ENCODE results near the gene NUDCD3. TPM values are rescaled to one million over a fixed set of nuclear protein-coding genes. Genes with fewer than 3 reads are reported as not detected.

The NUDCD3 gene
- total RNA-seq, 1 experiment from 2014 or later = 82.3 TPM

DNA sequence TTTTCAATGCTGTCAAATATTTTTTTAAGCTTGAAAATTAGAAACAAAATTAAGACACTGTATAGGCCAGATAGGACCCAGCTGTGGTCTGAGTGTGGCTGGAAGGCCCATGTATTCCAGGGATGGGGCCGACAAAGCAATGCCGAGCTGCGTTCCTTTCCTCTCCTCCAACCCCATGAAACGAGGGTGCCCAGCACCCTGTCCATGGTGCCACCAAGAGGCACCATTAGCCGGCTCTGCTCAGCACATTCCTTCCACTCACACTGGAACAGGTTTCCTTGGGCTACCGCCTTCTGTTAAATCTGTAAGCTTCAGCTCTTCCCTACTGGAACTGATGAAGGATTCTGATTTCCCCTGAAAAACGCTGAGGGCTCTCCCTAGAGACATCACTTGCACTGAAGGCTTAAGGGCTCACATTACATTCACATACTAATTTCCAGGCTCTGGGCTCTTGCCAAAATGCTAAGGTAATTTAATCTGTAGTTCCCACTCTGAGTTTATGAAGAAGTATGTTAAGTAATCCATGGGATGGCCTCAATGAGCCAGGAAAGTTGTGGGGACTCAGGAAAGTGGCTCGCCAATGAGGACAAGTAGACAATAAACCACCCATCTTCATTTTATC lies 91.4 kb downstream of the NUDCD3 start:
- H3K4me3 ChIP-seq (ENCODE audit: low read length) = no peak overlapping the region
- H3K4me1 ChIP-seq (ENCODE audit: insufficient read depth, low read length) = no peaks in the 10 kb centered on the region
- H3K27me3 ChIP-seq (ENCODE audit: low read length) = no peaks in the 10 kb centered on the region
- BruUV-seq (replicated peaks) = no TSS peak
- H3K9me3 ChIP-seq (ENCODE audit: low read length) = no peaks in the 10 kb centered on the region
- H3K79me2 ChIP-seq (ENCODE audit: low read length) = no peaks in the 10 kb centered on the region
- H3K9ac ChIP-seq (ENCODE audit: low read length) = no peak overlapping the region
- no peak overlapping the region for H3K27ac ChIP-seq (ENCODE audit: low read length)
- no peak overlapping the region for H2AFZ ChIP-seq (ENCODE audit: low read length)
- H3K4me2 ChIP-seq (ENCODE audit: low read length) = no peak overlapping the region
- no peaks in the 10 kb centered on the region for H3K9me2 ChIP-seq (replicated peaks; ENCODE audit: low read length)
- H3K36me3 ChIP-seq (ENCODE audit: low read depth, low read length) = peaks cover 16% of the 10 kb centered on the region
- CTCF ChIA-PET = no interaction called here
- no peak for TF ChIP-seq EZH2phosphoT487 (IDR thresholded peaks at IDR 0.05; ENCODE audit: borderline replicate concordance, low read length)
- no peak for TF ChIP-seq EZH2 (IDR thresholded peaks at IDR 0.05; ENCODE audit: low read length, unreplicated experiment)
- no peak for TF ChIP-seq CTCF (conservative IDR thresholded peaks at IDR 0.05; ENCODE audit: low read depth, low read length)
- ATAC-seq (no peak), DNase-seq (no peak)
- POLR2A ChIA-PET (ENCODE audit: unreplicated experiment) = no interaction called here
- H3F3A ChIP-seq (ENCODE audit: low read length, unreplicated experiment) = no peaks in the 10 kb centered on the region
- no peaks in the 10 kb centered on the region for H4K20me1 ChIP-seq (ENCODE audit: low read length)
- intact Hi-C loops (cut with micrococcal nuclease) = no loop called here

GRCh38 chr7:44398511-44398911 lies 91.9 kb downstream of the NUDCD3 start:
- H3K9me2 ChIP-seq (replicated peaks; ENCODE audit: low read length) = no peaks in the 10 kb centered on the region
- no peaks in the 10 kb centered on the region for H3F3A ChIP-seq (ENCODE audit: low read length, unreplicated experiment)
- ChIA-PET CTCF (no interaction called here), POLR2A (ENCODE audit: unreplicated experiment) (no interaction called here)
- peaks cover 16% of the 10 kb centered on the region for H3K36me3 ChIP-seq (ENCODE audit: low read depth, low read length)
- no peak for DNase-seq
- H3K4me3 ChIP-seq (ENCODE audit: low read length) = no peak overlapping the region
- no peaks in the 10 kb centered on the region for H3K27me3 ChIP-seq (ENCODE audit: low read length)
- no peak overlapping the region for H3K27ac ChIP-seq (ENCODE audit: low read length)
- no peaks in the 10 kb centered on the region for H3K9me3 ChIP-seq (ENCODE audit: low read length)
- no peak overlapping the region for H3K9ac ChIP-seq (ENCODE audit: low read length)
- no peak for ATAC-seq
- H3K79me2 ChIP-seq (ENCODE audit: low read length) = no peaks in the 10 kb centered on the region
- H3K4me1 ChIP-seq (ENCODE audit: insufficient read depth, low read length) = no peaks in the 10 kb centered on the region
- intact Hi-C loops (cut with micrococcal nuclease) = no loop called here
- H3K4me2 ChIP-seq (ENCODE audit: low read length) = no peak overlapping the region
- no peak for TF ChIP-seq CTCF (conservative IDR thresholded peaks at IDR 0.05; ENCODE audit: low read depth, low read length)
- no peak for TF ChIP-seq EZH2 (IDR thresholded peaks at IDR 0.05; ENCODE audit: low read length, unreplicated experiment)
- TF ChIP-seq EZH2phosphoT487 (IDR thresholded peaks at IDR 0.05; ENCODE audit: borderline replicate concordance, low read length) = no peak
- no peak overlapping the region for H2AFZ ChIP-seq (ENCODE audit: low read length)
- no TSS peak for BruUV-seq (replicated peaks)
- no peaks in the 10 kb centered on the region for H4K20me1 ChIP-seq (ENCODE audit: low read length)

DNA sequence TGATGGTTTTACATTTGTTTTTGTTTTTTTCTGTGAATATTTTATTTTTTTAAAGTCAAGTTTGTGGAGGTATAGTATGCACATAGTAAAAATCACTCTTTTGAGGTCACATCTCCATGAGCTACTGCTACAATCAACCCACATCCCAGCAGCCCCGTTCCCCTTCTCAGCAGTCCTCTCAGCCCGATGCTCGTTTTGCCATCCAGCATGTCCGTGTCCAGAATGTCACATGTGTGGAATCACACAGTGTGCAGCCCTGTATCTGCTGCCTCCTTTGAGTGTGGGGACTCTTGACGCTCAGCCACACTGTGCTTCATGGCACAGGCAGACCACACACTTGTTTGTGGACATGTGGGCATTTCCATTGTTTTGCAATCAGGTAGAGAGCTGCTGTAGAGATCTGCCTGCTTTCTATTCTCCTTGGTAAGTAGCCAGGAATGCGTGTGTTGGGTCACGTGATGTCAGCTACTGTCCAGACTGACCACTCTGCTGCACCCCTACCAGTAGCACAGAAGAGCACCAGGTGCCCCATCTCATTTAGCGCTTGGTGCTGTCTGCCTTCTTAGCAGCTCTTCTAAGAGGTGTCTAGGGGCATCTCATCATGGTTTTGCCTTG lies 93.4 kb downstream of the NUDCD3 start:
- Histone ChIP-seq H3K4me1 (ENCODE audit: insufficient read depth, low read length) (no peaks in the 10 kb centered on the region), H3K36me3 (ENCODE audit: low read depth, low read length) (peaks cover 10% of the 10 kb centered on the region), H2AFZ (ENCODE audit: low read length) (no peak overlapping the region), H3K9ac (ENCODE audit: low read length) (no peak overlapping the region), H3K9me3 (ENCODE audit: low read length) (no peaks in the 10 kb centered on the region), H3K4me3 (ENCODE audit: low read length) (no peak overlapping the region), H3K27ac (ENCODE audit: low read length) (no peak overlapping the region), H4K20me1 (ENCODE audit: low read length) (no peaks in the 10 kb centered on the region), H3K9me2 (replicated peaks; ENCODE audit: low read length) (no peaks in the 10 kb centered on the region), H3F3A (ENCODE audit: low read length, unreplicated experiment) (no peaks in the 10 kb centered on the region), H3K27me3 (ENCODE audit: low read length) (no peaks in the 10 kb centered on the region), H3K79me2 (ENCODE audit: low read length) (no peaks in the 10 kb centered on the region), H3K4me2 (ENCODE audit: low read length) (no peak overlapping the region)
- ATAC-seq (no peak), DNase-seq (no peak)
- intact Hi-C loops (cut with micrococcal nuclease) = no loop called here
- ChIA-PET CTCF (interaction anchor here (0.7 kb wide), 1 partner anchor 156 kb away, joined by 4 read pairs; no protein-coding TSS in a partner anchor), POLR2A (ENCODE audit: unreplicated experiment) (interaction anchor here (0.6 kb wide), 1 partner anchor 11 kb away, joined by 7 read pairs; no protein-coding TSS in a partner anchor)
- no TSS peak for BruUV-seq (replicated peaks)
- no peak for TF ChIP-seq EZH2 (IDR thresholded peaks at IDR 0.05; ENCODE audit: low read length, unreplicated experiment)
- TF ChIP-seq CTCF (conservative IDR thresholded peaks at IDR 0.05; ENCODE audit: low read depth, low read length) = no peak
- TF ChIP-seq EZH2phosphoT487 (IDR thresholded peaks at IDR 0.05; ENCODE audit: borderline replicate concordance, low read length) = no peak

Data from PC-3 (cell line).